Retina (tissue), 1 donor: Measurements from ENCODE around the gene PLCG2.
"Not testable (repeated sequence)": the region's sequence is repeated elsewhere in the genome, so short reads cannot be mapped to it uniquely, and the experiment has no call there.

Source experiments
- DNase-seq: peaks from one replicate; pipeline ENCODE4 v3.0.0-alpha.2; 2016

Gene PLCG2

DNA sequence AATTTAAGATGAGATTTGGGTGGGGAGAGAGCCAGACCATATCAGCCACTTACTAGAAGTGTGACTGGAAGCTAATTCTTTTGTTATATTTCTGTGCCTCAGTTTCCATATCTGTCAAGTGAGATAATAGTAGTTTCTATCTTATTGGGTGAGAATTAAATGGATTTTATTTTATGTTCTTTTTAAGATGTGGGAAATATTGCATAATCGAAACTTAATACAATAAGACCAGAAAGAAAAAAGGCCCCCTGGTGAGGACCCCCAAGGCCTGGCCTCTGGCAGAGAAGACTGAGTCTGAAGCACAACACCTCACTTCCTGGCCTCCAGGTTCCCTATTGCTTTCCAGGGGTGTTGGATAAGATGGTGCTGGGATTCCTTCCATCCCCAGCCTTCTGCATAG lies 13.7 kb downstream of the PLCG2 start:
- DNase-seq, result no peak

DNA sequence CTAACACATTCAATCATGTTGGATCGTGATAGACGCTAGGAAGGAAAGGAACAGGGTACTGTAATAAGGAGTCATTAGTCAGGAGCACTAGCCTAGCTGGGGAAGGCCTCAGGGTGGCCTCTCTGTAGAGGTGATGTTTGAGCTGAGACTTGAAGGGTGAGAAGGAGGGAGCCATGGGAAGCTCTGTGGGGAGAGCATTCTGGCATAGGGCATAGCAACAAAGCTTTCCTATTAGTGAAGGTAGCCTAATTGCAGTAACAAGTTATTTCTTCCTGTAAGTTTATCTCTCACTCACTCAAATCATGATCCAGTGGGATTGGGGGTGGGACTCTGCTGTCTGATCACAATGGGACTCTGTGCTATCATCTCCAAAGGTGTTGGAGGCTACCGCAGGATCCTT lies 16.1 kb downstream of the PLCG2 start:
- DNase-seq, result no peak

DNA sequence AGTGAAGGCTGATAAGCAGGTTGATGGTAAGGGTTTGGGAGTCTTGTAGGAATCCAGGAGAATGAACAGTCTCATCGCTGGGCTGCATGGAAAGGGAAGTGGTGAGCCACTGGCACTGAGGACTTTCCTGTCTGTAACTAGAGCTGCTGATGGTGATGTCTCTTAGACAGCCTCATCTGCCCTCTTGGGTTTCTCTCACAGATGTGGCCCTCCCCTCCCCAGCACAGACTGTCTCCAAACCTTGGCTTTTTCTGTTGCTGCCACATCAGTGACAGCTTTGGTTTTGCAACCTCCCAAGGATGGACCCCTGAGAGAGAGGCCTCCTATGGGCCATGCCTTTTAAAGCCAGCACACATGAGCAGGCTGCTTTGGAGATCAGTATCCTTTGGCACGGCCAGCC lies 16.9 kb downstream of the PLCG2 start:
- no peak for DNase-seq

DNA sequence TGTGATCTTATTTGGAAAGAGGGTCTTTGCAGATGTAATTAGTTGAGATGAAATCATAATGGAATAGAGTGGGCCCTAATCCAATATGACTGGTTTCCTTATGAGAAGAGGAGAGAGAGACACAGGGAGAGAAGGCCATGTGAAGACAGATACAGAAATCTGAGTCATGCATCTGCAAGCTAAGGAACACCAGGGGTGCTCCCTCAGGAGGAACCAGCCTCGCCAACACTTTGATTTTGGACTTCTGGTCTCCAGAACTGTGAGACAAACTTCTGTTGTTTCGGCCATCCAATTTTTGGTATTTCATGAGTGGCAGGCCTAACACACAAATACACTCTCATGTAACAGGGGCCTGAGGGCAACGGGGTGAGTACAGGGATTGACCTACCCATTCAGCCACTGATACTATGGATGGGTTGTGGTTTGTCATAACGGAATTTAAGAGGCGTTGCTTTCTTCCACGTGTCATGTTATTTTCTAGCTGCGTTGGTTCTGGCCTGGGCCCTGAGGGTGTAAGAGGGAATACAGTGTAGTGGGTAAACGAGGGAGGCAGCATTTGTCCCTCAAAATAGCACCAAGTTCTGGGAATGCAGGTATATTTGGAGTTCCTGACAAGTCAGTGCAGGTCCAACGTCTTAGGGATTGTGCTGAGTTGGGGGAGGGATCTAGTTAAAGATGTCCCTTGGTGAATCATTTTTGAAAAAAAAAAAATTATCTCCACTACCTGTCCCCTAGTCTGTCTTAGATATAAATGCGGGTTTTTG lies 17.7 kb downstream of the PLCG2 start:
- DNase-seq, result no peak

DNA sequence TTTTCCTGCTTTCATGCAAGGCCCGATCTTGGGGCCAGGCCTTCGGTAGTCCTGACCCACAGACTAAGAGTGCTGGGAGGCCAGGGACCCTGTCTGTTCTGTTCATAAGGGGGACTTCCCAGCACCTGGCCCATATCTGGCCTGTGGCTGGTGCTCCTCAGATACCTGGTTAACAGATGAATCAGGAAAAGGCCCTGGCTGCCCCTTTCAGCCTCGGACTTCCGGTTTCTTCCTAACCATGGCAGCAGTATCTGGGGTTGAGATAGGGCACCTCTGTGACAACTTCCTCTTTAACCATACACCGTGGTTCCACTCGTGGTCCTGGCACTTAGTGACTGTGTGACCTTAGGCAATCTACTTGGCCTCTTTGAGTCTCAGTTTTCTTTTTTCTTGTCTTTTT lies 18.4 kb downstream of the PLCG2 start:
- DNase-seq, result no peak

DNA sequence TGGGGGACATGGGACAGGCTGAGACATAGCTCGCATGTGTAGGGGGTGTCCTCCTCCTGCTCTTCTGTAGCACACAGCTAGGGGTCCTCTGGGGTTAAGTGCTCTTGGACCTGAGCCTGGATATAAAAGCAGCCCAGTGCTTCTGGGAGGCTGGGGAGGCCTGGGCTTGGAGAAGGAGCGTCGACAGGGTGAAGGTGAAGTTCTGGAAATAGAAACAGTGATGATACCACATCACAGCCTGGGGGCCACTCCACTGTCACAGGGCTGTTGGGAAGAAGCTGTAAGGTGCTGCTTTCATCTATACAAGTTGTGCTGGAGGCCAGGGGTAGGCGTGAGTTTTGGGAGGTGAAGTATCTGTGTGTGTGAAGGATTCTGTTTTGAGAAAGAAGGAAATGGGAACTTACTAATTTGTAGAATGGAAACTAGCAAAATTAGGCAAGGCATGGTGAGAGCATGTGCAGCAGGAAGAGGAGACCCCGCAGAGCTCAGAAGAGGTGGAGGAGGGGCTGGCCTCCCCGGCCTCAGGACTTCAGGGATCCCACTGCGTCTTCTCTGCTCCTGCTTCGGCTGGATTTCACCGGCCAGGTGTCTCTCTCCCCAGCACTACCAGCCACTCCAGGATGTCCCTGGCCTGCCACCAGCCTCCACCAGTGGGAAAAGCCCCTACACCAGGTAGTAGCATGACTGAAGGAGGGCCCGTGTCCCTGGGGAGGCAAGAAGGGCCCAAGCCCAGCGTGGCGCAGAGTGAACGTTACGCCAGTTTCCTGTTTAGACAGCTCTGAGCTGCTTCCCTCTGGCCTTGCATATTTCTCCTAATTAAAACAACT lies 19.4 kb downstream of the PLCG2 start:
- DNase-seq, result no peak

DNA sequence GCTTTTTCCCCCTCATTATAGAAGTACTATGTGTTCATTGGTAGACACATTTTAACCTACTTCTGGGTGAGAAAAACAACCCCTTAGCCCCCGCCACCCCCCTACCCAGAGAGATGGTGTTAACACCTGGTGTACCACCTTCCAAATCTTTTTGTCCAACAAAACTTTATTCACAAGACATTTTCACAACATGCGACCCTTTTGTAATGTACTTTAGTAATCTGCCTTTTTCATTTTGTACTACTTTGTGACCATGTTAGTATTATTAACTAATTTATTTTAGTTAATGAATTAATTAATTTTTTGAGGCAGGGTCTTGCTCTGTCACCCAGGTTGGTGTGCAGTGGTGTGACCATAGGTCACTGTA lies 20.0 kb downstream of the PLCG2 start:
- no peak for DNase-seq

DNA sequence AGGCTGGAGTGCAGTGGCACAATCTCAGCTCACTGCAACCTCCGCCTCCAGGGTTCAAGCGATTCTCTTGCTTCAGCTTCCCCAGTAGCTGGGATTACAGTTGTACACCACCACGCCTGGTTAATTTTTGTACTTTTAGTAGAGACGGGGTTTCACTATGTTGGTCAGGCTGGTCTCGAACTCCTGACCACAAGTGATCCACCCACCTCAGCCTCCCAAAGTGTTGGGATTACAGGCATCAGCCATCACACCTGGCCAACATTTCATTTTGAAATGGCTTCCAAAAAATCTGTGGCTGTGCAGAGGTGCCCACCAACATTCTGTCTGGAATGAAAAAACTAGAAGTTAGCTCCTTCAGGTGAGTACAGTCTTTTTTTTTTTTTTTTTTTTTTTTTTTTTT lies 22.6 kb downstream of the PLCG2 start:
- DNase-seq, result not testable (repeated sequence)

DNA sequence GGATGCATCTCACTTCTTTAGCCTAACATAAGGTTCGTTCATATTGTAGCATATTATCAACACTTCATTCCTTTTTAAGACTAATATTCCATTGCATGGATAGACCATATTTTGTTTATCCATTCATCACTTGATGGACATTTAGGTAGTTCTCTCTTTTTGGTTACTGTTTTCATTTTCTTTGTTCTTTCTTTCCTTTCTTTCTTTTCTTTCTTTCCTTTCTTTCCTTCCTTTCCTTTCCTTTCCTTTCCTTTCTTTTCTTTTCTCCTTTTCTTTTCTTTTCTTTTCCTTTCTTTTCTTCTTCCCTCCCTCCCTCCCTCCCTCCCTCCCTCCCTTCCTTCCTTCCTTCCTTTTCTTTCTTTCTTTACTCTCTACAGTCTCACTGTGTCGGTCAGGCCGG lies 24.2 kb downstream of the PLCG2 start:
- DNase-seq, result no peak

DNA sequence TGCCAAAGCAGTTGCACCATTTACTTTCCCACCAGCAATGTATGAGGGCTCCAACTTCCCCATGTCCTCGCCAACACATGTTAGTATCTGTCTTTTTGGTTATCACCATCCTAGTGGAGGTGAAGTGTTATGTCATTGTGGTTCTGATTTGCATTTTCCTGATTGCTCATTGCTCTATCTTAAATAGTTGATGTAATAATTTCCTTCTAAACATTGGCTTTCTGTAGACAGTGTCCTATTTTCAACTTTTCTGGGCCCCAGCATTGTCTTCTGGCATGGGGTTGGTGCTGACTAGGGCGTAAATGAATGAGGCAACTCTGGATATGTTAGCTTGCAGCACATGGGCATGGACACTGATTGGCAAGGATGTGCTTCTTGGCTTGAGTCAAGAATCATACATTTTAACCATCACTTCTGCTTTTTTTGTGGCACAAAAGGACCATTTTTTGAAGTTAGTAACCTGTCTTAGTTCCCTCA lies 25.1 kb downstream of the PLCG2 start:
- DNase-seq, result no peak

DNA sequence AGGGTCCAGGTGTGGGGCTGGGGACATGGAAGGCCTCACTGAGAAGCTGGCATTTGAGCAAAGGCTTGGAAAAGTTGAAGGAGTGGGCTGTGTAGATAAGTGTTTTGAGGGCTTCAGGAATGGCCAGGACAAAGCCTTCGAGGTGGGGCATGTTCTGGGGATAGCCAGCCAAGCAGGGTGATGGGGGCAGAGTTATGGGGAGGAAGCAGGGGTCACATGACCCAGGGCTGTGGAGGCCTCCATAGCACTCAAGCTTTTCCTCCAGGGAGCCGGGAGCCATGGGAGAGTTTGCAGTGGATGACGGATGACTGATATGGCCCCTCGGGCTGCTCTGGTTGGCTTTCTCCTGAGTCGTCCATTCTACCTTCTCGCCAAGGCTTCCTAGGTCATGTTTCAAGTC lies 27.6 kb downstream of the PLCG2 start:
- no peak for DNase-seq

DNA sequence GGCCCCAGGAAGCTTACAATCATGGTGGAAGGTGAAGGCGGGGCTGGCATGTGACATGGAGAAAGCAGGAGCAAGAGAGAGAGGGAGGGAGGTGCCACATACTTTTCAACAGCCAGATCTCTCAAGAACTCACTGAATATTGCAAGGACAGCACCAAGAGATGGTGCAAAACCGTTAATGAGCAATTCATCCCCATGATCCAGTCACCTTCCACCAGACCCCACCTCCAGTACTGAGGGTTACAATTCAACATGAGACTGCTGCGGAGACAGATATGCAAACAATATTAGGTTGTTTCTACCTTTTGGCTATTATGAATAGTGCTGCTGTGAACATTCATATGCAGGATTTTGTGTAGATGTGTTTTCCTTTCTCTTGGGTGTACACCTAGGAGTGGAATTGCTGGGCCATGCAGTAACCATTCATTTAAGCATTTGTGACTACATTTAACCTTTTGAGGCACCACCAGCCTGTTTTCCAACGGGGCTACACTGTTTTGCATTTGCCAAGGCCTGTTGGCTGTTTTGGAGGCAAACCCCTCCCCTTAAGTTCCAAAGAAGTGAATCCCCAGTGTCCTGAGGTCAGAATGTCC lies 28.8 kb downstream of the PLCG2 start:
- DNase-seq, result no peak

DNA sequence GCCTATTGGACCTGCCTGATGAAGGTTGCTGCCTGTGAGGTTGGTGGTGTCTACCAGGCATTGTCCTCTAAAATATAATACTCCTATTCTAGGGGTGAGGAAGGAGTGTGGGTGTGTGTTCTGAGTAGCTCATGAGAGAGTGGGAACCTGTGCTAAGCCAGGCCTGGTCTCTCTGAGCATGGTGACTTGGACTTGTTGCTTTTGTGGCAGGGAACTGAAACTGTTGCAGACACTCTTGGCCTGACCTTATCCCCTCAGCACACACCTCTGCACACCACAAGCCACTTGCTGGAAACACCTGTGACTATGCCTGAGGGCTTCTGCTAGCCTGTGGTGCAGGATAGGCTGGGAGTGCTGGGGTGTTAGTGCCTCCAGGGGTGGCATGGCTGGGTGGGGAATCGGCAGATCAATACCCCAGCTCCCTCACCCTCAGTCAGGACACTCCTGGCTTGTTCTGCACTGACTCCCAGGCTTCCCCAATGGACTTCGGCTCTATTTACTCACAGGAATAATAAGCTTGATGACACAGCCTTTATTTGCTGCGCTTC lies 29.9 kb downstream of the PLCG2 start:
- no peak for DNase-seq

DNA sequence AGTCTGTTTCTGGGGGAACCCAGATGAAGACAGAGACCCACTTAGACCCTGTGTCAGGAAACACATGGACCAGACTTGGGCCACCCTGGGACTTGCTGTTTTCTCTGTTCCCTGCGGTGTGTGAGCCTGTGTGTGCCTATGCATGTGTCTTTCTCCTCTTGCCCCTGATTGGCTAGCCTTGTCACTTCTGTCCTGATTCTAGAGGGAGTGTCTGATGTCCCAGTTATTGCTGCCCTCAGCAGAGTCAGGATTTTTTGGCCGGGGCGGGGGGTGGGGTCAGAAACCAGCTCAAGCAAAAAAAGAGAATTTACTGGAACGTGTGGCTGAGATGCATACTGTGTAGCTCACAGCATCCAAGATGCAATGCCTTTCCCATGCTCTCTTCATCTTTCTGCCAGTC lies 30.5 kb downstream of the PLCG2 start:
- DNase-seq, result no peak

DNA sequence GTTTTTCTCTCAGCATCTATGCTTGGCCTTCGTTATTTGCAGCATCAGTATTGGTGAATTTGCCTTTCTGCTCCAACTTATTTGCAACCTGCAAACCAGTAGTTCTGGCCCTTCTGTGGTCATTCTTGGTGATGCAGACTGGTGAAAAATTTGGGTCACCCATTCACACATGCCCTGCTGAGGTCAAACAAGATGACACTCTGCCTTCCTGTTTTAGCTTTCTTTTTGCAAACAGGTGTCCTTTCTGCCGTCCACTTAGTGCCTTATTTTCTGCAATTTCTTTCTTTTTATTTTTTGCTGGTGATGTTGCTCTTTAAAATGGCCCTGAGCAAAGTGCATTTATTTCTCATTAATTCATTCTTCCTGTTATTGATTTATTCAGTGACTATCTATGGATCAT lies 31.3 kb downstream of the PLCG2 start:
- DNase-seq, result no peak

DNA sequence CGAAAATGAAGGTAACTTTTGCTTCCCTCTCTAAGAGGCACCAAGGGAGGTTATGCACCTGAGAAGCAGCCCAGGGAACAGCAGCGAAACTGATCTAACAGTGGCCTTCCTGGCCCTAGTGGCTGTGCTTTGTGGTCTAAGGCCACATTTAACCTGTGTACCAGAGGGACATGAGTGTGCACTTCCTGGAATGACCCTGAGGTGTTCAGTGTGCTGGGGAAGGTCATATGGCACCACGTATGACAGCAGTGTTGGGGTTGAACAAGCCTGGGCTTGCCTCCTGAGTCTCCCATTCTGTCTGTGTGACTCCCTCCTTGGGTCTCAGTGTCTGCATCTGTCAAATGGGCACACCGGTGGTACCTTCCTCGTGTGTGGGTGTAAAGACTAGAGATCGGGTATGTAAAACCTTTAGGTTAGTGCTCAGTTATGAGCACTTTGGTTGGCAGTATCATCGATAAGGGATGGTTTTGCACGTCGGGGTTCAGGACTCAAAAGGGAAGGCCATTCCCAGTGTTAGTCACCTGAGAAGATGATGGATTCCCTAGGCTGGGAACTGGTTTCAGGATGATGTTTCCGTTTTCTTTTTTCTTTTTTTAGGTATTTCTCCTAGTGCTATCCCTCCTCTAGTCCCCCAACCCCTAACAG lies 31.9 kb downstream of the PLCG2 start:
- no peak for DNase-seq

DNA sequence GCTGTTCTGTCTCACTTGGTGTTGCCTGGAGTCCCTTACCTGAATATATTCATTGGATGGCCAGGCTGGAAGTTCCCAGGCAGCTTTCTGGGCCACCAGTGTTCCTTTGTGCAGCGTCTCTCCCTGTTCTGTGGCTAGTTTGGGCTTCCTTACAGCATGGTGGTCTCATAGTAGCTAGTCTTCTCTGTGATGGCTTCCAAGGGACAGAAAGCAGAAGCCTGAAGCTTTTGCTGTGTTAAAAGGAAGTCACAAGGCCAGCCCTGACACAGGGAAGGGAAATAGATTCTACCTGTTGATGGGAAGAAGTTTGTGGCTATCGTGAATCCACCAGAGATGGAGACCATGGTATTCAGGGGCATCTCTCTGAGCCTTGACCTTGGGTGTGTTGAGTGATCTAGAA lies 34.6 kb downstream of the PLCG2 start:
- no peak for DNase-seq

DNA sequence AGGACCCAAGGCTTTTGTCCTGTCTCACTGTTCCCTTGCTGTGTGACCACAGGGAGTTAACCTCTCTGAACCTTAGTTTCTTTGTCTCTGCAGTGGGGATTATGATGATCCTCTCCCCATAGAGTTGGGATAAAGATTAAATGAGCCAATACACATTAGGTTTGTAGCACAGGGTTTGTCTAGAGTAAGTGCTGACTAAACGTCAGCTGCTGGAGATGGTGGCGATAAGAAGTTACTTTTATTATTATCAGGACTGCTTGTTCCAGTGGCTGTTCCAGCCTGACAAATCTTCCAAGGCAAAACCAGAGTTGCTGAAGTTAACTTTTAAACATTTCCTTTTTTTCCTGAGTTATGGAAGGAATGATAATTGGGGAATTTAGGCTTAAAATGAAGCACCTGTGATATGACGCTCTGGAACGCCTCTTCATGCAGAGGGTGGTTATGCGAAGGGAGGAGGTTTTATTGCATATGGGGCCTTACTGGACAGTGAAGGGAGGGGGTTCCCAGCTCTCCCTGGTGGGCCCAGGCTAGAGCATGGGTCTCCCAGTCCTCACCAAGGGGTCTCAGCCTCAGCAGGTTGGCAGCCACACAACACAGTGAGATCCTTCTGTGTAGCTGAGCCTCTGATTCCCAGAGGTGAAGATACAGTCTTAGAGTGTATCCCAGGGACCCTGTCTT lies 35.8 kb downstream of the PLCG2 start:
- no peak for DNase-seq

DNA sequence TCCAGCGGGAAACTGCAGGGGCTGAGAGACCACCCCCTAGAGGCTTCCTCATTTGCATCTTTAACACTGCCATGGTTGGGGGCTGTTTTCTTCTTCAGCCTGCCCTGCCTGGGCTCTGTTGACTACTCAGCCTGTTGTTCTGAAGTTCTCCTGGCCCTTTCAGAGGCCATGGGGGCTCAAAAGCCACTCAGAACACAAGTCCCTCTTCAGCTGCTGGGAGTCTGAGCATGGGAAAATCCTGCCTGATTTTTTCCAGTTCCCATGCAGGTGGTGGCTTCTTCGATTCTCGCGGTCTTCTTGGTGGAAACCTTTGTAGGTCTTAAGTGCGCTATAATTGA lies 36.3 kb downstream of the PLCG2 start:
- DNase-seq, result no peak

DNA sequence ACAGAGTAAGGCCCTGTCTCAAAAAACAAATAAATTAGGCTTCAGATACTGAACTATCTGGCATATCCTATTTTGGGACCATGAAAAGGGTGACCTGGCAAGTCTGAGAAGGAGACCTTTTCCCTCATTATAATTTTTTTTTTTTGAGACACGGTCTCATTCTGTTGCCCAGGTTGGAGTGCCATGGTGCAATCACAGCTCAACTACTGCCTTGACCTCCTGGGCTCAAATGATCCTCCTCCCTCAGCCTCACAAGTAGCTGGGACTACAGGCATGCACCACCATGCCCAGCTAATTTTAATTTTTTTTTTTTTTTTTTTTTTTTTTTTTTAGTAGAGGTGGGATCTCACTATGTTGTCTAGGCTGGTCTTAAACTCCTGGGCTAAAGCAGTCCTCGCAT lies 37.3 kb downstream of the PLCG2 start:
- DNase-seq, result no peak

DNA sequence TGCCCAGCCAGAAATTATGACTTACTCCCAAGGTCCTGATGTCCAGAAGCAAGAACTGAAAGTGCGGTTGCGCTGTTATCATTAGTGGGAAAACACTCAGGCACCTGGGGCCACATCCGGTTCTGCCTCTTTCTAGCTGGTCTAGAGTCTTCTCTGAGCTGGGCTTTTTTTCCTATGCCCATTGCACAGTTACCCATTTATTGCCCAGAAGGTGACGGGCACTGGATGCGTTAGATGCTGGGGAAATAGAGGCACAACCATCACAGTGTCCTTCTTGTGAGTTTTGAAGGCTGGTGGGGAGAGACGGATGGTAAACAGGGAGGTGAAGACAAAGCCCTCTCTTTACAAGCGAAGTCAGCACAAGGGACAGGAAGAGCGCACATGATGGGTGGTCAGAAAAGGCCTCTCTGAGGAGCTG lies 37.7 kb downstream of the PLCG2 start:
- DNase-seq, result no peak

DNA sequence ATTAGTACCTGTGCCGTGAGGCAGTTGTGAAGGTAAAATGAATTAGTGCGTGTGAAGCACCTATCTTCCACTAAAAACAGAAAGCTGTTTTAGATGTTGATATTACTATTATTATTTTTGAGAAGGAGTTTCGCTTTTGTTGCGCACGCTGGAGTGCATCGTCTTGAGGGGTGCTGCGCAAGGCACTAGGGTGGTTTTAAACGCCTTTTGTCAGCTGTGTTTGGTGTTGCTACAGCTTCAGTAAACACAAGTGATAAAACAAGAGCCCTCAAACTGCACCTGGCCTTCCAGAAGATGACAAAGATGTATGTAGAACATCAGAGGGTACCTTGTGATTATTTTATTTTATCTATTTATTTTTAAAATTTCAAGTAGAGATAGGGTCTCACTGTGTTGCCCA lies 38.2 kb downstream of the PLCG2 start:
- DNase-seq, result no peak
